GM19025 (cell line): ENCODE measurements around the gene SLC15A3.

ENCODE experiments used
- ATAC-seq: cut with Tn5 transposase; IDR thresholded peaks from one replicate; pipeline ENCODE4 v1.9.1; 2021; ENCODE audit warnings: mild to moderate bottlenecking, low read depth, moderate library complexity; ENCODE audit not compliant: unreplicated experiment

The SLC15A3 gene

GRCh38 chr11:60951904-60952741, at the start of gene SLC15A3:
Gene SLC15A3, minus strand, starts transcription at chr11:60952176. Its CDS starts 625 bp downstream, at chr11:60951551.
- ATAC-seq = peak; percentile 59

GRCh38 chr11:61000426-61000825, 48.5 kb upstream of the SLC15A3 start:
- ATAC-seq = no peak

GRCh38 chr11:60996381-60997138, 44.6 kb upstream of the SLC15A3 start:
- ATAC-seq = no peak

GRCh38 chr11:60995798-60996197, 43.8 kb upstream of the SLC15A3 start:
- no peak for ATAC-seq

GRCh38 chr11:60994541-60995080, 42.6 kb upstream of the SLC15A3 start:
- ATAC-seq = no peak

GRCh38 chr11:60993615-60994014, 41.6 kb upstream of the SLC15A3 start:
- no peak for ATAC-seq

GRCh38 chr11:60992842-60993409, 41.0 kb upstream of the SLC15A3 start:
- no peak for ATAC-seq

GRCh38 chr11:60991457-60991856, 39.5 kb upstream of the SLC15A3 start:
- ATAC-seq = no peak

GRCh38 chr11:60989093-60989650, 37.2 kb upstream of the SLC15A3 start:
- ATAC-seq = no peak

- no peak for ATAC-seq
Measured at GRCh38 chr11:60988658-60989057, 36.7 kb upstream of the SLC15A3 start.

- ATAC-seq = no peak
Measured at GRCh38 chr11:60987577-60988277, 35.8 kb upstream of the SLC15A3 start.

- ATAC-seq = no peak
Measured at GRCh38 chr11:60985991-60986915, 34.3 kb upstream of the SLC15A3 start.

- ATAC-seq = no peak
Measured at GRCh38 chr11:60985501-60985900, 33.5 kb upstream of the SLC15A3 start.

- ATAC-seq = no peak
Measured at GRCh38 chr11:60984636-60985035, 32.7 kb upstream of the SLC15A3 start.

- ATAC-seq = no peak
Measured at GRCh38 chr11:60984149-60984548, 32.2 kb upstream of the SLC15A3 start.

GRCh38 chr11:60982184-60982583, 30.2 kb upstream of the SLC15A3 start:
- ATAC-seq = no peak

GRCh38 chr11:60981515-60981914, 29.5 kb upstream of the SLC15A3 start:
- ATAC-seq = no peak

- no peak for ATAC-seq
Measured at GRCh38 chr11:60978546-60979380, 26.8 kb upstream of the SLC15A3 start.
